ENCODE data around the gene PMEL.
A peak's percentile ranks its signal among the peaks of the same experiment; 100 is the strongest.

- TF ChIP-seq CTCF (IDR thresholded peaks at IDR 0.05; ENCODE audit: low read depth, low read length, missing input control) = peak; percentile 43
- peak; percentile 40 for TF ChIP-seq MAX (IDR thresholded peaks at IDR 0.05)
- peak; percentile 81 for TF ChIP-seq REST (IDR thresholded peaks at IDR 0.05)
- peak; percentile 97 for TF ChIP-seq TAF1 (conservative IDR thresholded peaks at IDR 0.05)
- no peak for TF ChIP-seq FOXA1 (IDR thresholded peaks at IDR 0.05)
- peak in 1 of 2 donors; percentile 76 for TF ChIP-seq GABPA (IDR thresholded peaks at IDR 0.05 in 1 of 2, conservative IDR thresholded peaks at IDR 0.05 in 1 of 2)
- TF ChIP-seq YY1 (IDR thresholded peaks at IDR 0.05) = peak; percentile 88
- TF ChIP-seq SP1 (IDR thresholded peaks at IDR 0.05) = peak; percentile 99
These were observed 7.9 kb upstream of the PMEL start, which contains the start of gene RAB5B for GRCh38 chr12:55973599-55974307.

Measured in liver (tissue), 3 donors.